Calu3 (cell line): ENCODE data around the gene NUMA1. TPM values are rescaled to one million over a fixed set of nuclear protein-coding genes. Genes with fewer than 3 reads are reported as not detected.

Experiments
- BruUV-seq: library from RNA; stranded (reverse); fragments of 400-500 nt; replicated peaks from 2 replicates; lab custom pipeline; 2021; lab: Mats Ljungman, UMichigan
- CTCF ChIA-PET: fragments of 300-600 bp; sonication (Branson Sonifier 250); formaldehyde crosslinking; loops from one replicate; lab custom pipeline; 2022; ENCODE audit warnings: antibody characterized with exemption; lab: Charles Lee
- DNase-seq: peaks from one replicate; pipeline ENCODE4 v3.0.0; 2022
- H3K27ac Mint-ChIP-seq: one replicate; pipeline ENCODE4 v1.8.0; 2022; ENCODE audit warnings: mixed read lengths; ENCODE audit not compliant: unreplicated experiment
- H3K27me3 Mint-ChIP-seq: one replicate; pipeline ENCODE4 v1.8.0; 2022; ENCODE audit warnings: mixed read lengths; ENCODE audit not compliant: unreplicated experiment
- H3K36me3 Mint-ChIP-seq: one replicate; pipeline ENCODE4 v1.8.0; 2022; ENCODE audit warnings: mild to moderate bottlenecking, moderate library complexity, mixed read lengths; ENCODE audit not compliant: insufficient read depth, unreplicated experiment
- H3K4me1 Mint-ChIP-seq: one replicate; pipeline ENCODE4 v1.8.0; 2022; ENCODE audit warnings: mild to moderate bottlenecking, low read depth, mixed read lengths; ENCODE audit not compliant: unreplicated experiment
- H3K4me3 Mint-ChIP-seq: one replicate; pipeline ENCODE4 v1.8.0; 2022; ENCODE audit warnings: mild to moderate bottlenecking, low read depth, moderate library complexity, mixed read lengths; ENCODE audit not compliant: unreplicated experiment
- H3K9me3 Mint-ChIP-seq: one replicate; pipeline ENCODE4 v1.8.0; 2022; ENCODE audit warnings: low read depth, mixed read lengths; ENCODE audit not compliant: unreplicated experiment
- CTCF ChIP-seq: fragments of 200-600 bp; IDR thresholded peaks from one replicate; pipeline ENCODE4 v1.8.0; 2022; ENCODE audit warnings: antibody characterized with exemption; ENCODE audit not compliant: unreplicated experiment
- intact Hi-C: fragments of 100-400 bp; cut with micrococcal nuclease; formaldehyde crosslinking; loops from one replicate; pipeline ENCODE4 v1.10.0; 2022; ENCODE audit not compliant: unreplicated experiment
- total RNA-seq: library from RNA; stranded (reverse); gene quantifications from 2 replicates; pipeline ENCODE4 v1.2.3, GENCODE V29; 2022

The NUMA1 gene
- total RNA-seq, 1 experiment from 2014 or later, result 146 TPM

GRCh38 chr11:72075756-72076155 is 4.6 kb downstream of the NUMA1 start:
- Mint-ChIP-seq H3K36me3 (peaks cover 37% of the 10 kb centered on the region), H3K27ac (no peak overlapping the region), H3K4me1 (peaks cover 41% of the 10 kb centered on the region), H3K9me3 (no peaks in the 10 kb centered on the region), H3K4me3 (no peak overlapping the region), H3K27me3 (no peaks in the 10 kb centered on the region)
- intact Hi-C loops, result loop anchor here (5.0 kb wide), 1 partner anchor 33 kb away; no protein-coding TSS in a partner anchor
- TF ChIP-seq CTCF, result no peak
- BruUV-seq, result no TSS peak
- CTCF ChIA-PET, result interaction anchor here (1.5 kb wide), 1 partner anchor 51 kb away, joined by 6 read pairs; no protein-coding TSS in a partner anchor
- DNase-seq, result no peak

GRCh38 chr11:72075109-72075508 is 5.2 kb downstream of the NUMA1 start:
- H3K27ac Mint-ChIP-seq, result no peak overlapping the region
- peak; percentile 23 for DNase-seq
- CTCF ChIA-PET, result interaction anchor here (1.5 kb wide), 1 partner anchor 50 kb away, joined by 6 read pairs; no protein-coding TSS in a partner anchor
- BruUV-seq, result no TSS peak
- H3K27me3 Mint-ChIP-seq, result no peaks in the 10 kb centered on the region
- peaks cover 31% of the 10 kb centered on the region for H3K36me3 Mint-ChIP-seq
- intact Hi-C loops, result loop anchor here (5.0 kb wide), 1 partner anchor 33 kb away; no protein-coding TSS in a partner anchor
- no peak for TF ChIP-seq CTCF
- H3K4me3 Mint-ChIP-seq, result no peak overlapping the region
- H3K9me3 Mint-ChIP-seq, result no peaks in the 10 kb centered on the region
- peaks cover 47% of the 10 kb centered on the region for H3K4me1 Mint-ChIP-seq

- H3K27ac Mint-ChIP-seq, result no peak overlapping the region
- DNase-seq, result peak; percentile 33
- H3K4me3 Mint-ChIP-seq, result no peak overlapping the region
- CTCF ChIA-PET, result interaction anchor here (0.6 to 1.2 kb wide), 4 partner anchors 9 to 359 kb away, joined by 3 to 5 read pairs (median 3); no protein-coding TSS in a partner anchor
- intact Hi-C loops, result no loop called here
- BruUV-seq, result no TSS peak
- H3K27me3 Mint-ChIP-seq, result no peaks in the 10 kb centered on the region
- no peak for TF ChIP-seq CTCF
- H3K4me1 Mint-ChIP-seq, result peaks cover 62% of the 10 kb centered on the region
- peaks cover 28% of the 10 kb centered on the region for H3K36me3 Mint-ChIP-seq
- H3K9me3 Mint-ChIP-seq, result no peaks in the 10 kb centered on the region
These were observed 8.0 kb downstream of the NUMA1 start for GRCh38 chr11:72072348-72072747.

DNA sequence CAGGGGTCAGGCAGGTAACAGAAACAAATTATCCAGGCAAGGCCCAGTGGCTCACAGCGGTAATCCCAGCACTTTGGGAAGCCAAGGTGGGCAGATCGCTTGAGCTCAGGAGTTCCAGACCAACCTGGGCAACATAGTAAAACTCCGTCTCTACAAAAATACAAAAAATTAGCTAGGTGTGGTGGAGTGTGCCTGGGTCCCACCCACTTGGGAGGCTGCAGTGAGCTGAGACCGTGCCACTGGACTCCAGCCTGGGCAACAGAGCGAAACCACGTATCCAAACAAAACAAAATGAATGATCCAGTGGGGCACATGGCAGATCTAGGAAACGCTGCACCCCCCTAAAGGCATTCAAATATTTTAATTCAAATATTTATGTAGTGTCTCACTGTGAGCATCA is 9.9 kb downstream of the NUMA1 start:
- Mint-ChIP-seq H3K27me3 (no peaks in the 10 kb centered on the region), H3K36me3 (peaks cover 23% of the 10 kb centered on the region), H3K4me1 (peaks cover 54% of the 10 kb centered on the region), H3K9me3 (no peaks in the 10 kb centered on the region), H3K27ac (peak overlapping the region; percentile 20), H3K4me3 (peak overlapping the region; percentile 44)
- CTCF ChIA-PET, result interaction anchor here (0.9 kb wide), 1 partner anchor 8 kb away, joined by 3 read pairs; no protein-coding TSS in a partner anchor
- DNase-seq, result no peak
- TF ChIP-seq CTCF, result no peak
- intact Hi-C loops, result no loop called here
- no TSS peak for BruUV-seq
